Renal pelvis (tissue), 12 donors: ENCODE data around the gene PHLDB1. TPM values are rescaled to one million over a fixed set of nuclear protein-coding genes. Genes with fewer than 3 reads are reported as not detected.
A peak's percentile ranks its signal among the peaks of the same experiment; 100 is the strongest.
"Not testable (repeated sequence)": the region's sequence is repeated elsewhere in the genome, so short reads cannot be mapped to it uniquely, and the experiment has no call there.

ENCODE experiments used
- DNase-seq: peaks from one replicate; pipeline ENCODE4 v3.0.0-alpha.2; 2013
- long read RNA-seq, 16 experiments: transcript quantifications; one replicate each; lab custom pipeline, GENCODE V29; 2026
- polyA plus RNA-seq, 3 donors: library from polyadenylated mRNA; unstranded; fragments of 120-200 nt; gene quantifications; one replicate each; pipeline ENCODE4 v1.2.1, GENCODE V29; 2013; ENCODE audit not compliant: insufficient read length in 3 of 3

The PHLDB1 gene
- 100 to 1,000 TPM; 124 to 204 (median 185) TPM for polyA plus RNA-seq
- long read RNA-seq, donor 1, full-length matches to known transcripts = 8 of 8 reads
- long read RNA-seq, donor 1, partial matches to known transcripts = 0 of 8 reads
- long read RNA-seq, donor 1, other reads (novel, unspliced or antisense) = 0 of 8 reads
- long read RNA-seq, donor 2, full-length matches to known transcripts = 5 of 5 reads
- long read RNA-seq, donor 2, partial matches to known transcripts = 0 of 5 reads
- long read RNA-seq, donor 2, other reads (novel, unspliced or antisense) = 0 of 5 reads
- long read RNA-seq, donor 3, transcript PHLDB1-207 (3 exons, 591 nt) = major isoform, 6 of 11 reads
- long read RNA-seq, donor 3, partial matches to known transcripts = 5 of 11 reads
- long read RNA-seq, donor 3, other reads (novel, unspliced or antisense) = 0 of 11 reads
- long read RNA-seq, donor 4, transcript PHLDB1-207 (3 exons, 591 nt) = major isoform, 7 of 19 reads
- long read RNA-seq, donor 4, partial matches to known transcripts = 9 of 19 reads
- long read RNA-seq, donor 4, other reads (novel, unspliced or antisense) = 0 of 19 reads
- long read RNA-seq, donor 5, partial matches to known transcripts = 0 of 3 reads
- long read RNA-seq, donor 5, other reads (novel, unspliced or antisense) = 0 of 3 reads
- long read RNA-seq, donor 6, full-length matches to known transcripts = 9 of 21 reads
- long read RNA-seq, donor 6, partial matches to known transcripts = 12 of 21 reads
- long read RNA-seq, donor 6, other reads (novel, unspliced or antisense) = 0 of 21 reads
- long read RNA-seq, donor 7, full-length matches to known transcripts = 9 of 28 reads
- long read RNA-seq, donor 7, partial matches to known transcripts = 19 of 28 reads
- long read RNA-seq, donor 7, other reads (novel, unspliced or antisense) = 0 of 28 reads
- long read RNA-seq, donor 8 = 0 reads
- long read RNA-seq, donor 9, transcript PHLDB1-207 (3 exons, 591 nt) = major isoform, 8 of 22 reads
- long read RNA-seq, donor 9, partial matches to known transcripts = 7 of 22 reads
- long read RNA-seq, donor 9, other reads (novel, unspliced or antisense) = 5 of 22 reads
- long read RNA-seq, donor 10, transcript PHLDB1-207 (3 exons, 591 nt) = minor isoform, 5 of 46 reads
- long read RNA-seq, donor 10, transcript PHLDB1-208 (5 exons, 2,519 nt) = major isoform, 6 of 46 reads
- long read RNA-seq, donor 10, partial matches to known transcripts = 35 of 46 reads
- long read RNA-seq, donor 10, other reads (novel, unspliced or antisense) = 0 of 46 reads
- long read RNA-seq, donor 11, partial matches to known transcripts = 0 of 6 reads
- long read RNA-seq, donor 11, other reads (novel, unspliced or antisense) = 0 of 6 reads
- long read RNA-seq, donor 12, full-length matches to known transcripts = 11 of 16 reads
- long read RNA-seq, donor 12, partial matches to known transcripts = 5 of 16 reads
- long read RNA-seq, donor 12, other reads (novel, unspliced or antisense) = 0 of 16 reads
- long read RNA-seq, donor 13, full-length matches to known transcripts = 10 of 15 reads
- long read RNA-seq, donor 13, partial matches to known transcripts = 5 of 15 reads
- long read RNA-seq, donor 13, other reads (novel, unspliced or antisense) = 0 of 15 reads
- long read RNA-seq, donor 14 = 0 reads
- long read RNA-seq, donor 15, partial matches to known transcripts = 0 of 5 reads
- long read RNA-seq, donor 15, other reads (novel, unspliced or antisense) = 0 of 5 reads
- long read RNA-seq, donor 16, full-length matches to known transcripts = 9 of 15 reads
- long read RNA-seq, donor 16, partial matches to known transcripts = 6 of 15 reads
- long read RNA-seq, donor 16, other reads (novel, unspliced or antisense) = 0 of 15 reads

- DNase-seq = no peak
Observed at GRCh38 chr11:118607401-118608359, at the start of gene PHLDB1. TSS of gene PHLDB1 (plus strand) at chr11:118607615. CDS start at chr11:118613837, 6,222 bp downstream.

- DNase-seq = no peak
Observed at GRCh38 chr11:118560806-118561205, 46.6 kb upstream of the PHLDB1 start.

DNA sequence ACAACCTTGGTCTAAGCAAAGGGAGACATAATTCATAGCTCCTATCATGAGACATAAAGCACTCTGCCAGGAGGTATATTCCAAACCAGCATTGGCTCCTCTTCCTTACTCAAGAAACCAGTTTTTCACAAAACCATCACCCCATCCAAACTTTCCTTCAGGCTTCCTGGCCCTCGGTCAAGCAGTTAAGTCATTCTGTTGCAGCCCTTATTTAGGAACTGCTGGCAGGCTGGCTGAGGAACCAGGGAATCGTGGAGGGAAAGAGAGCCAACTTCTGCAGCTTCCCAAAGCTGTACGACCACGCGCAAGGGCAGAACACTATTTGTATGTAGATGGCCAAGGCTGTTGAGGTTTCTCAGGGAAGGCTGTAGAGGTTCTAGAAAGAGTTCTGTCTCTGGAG is 42.4 kb upstream of the PHLDB1 start:
- no peak for DNase-seq

GRCh38 chr11:118569670-118570069 is 37.7 kb upstream of the PHLDB1 start:
- DNase-seq = no peak

DNA sequence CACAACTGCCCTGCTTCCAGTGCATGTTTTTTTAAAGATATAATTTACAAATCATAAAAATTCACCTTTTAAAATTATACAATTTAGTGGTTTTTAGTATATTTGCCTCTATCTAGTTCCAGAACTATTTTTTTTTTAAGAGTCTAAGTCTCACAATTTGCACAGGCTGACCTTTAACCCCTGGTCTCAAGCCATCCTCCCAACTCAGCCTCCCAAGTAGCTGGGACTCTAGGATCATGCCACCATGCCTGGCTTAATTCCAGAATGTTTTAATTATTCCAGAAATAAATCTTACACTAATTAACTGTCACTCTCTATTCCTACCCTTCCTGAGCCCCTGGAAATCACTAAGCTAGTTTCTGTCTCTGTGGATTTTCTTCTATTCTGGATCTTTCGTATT is 36.6 kb upstream of the PHLDB1 start:
- DNase-seq = no peak

GRCh38 chr11:118571701-118572060 is 35.7 kb upstream of the PHLDB1 start:
- not testable (repeated sequence) for DNase-seq

DNA sequence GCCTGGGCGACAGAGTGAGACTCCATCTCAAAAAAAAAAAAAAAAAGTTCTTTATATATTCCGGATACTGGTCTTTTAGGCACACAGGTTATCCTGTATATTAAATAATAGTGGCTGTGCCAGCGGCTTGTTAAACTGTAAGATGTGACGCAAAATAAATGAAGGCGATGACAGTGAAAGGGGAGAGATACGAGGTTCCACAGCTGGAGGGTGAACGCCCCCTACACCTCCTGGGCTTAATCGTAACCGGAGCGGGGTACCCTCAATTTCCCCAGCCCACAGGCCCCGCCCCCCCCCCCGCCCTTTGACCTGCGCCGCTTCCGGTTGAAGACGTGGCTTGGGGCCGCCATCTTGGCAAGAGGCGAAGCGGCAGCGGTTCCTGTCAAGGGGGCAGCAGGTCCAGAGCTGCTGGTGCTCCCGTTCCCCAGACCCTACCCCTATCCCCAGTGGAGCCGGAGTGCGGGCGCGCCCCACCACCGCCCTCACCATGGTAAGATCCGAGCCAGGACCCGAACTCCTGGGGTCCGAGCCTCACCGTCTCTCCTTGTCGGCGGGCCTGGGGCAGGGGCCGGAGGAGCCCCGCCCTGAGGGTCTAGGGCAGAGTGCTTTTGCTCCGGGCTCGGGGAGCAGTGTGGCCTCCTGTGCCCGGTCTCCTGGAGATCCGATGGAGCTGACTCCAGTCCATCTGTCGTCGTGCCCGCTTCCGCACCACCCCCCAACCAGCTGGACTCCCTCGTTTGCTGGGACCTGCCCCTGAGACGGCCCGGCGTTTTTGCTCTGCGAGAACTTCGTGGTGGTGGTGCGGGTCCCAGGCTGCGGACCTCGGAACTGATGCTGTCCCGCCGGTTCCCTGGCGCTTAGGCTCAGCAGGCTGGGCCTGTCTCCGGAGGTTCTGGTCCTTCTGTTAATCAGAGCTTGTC is 35.1 kb upstream of the PHLDB1 start, which contains the start of gene ARCN1:
TSS of gene ARCN1 (plus strand) at position 349 of the 920 bp plus-strand sequence. CDS start at position 488, 139 bp downstream.
- DNase-seq = peak; percentile 82

DNA sequence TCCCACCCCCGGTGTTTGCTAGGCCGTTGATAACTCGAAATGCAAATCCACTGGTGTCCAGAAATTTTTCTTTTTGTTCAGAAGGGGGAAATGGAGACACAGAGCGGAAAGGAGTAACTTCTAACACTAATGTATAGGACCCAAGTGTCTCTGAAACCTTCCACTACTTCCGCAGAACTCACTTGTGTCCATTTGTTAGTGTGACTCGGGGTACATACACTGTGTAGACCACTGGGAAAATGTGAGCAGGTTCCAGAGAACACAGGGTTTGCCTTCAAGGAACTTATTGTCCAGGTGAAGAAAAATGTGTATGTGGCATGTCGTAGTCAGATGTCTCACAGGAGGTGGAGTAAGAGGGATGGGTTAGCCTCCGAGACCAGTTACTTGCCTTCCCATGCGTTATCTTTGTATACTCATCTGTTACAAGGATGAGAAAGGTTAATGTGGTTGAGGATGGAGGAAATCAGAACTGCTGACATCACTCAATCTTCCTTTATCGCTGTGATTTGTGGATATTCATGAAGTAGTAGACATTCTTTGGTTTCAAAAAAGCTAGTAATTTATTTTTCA is 34.3 kb upstream of the PHLDB1 start:
- DNase-seq = no peak

DNA sequence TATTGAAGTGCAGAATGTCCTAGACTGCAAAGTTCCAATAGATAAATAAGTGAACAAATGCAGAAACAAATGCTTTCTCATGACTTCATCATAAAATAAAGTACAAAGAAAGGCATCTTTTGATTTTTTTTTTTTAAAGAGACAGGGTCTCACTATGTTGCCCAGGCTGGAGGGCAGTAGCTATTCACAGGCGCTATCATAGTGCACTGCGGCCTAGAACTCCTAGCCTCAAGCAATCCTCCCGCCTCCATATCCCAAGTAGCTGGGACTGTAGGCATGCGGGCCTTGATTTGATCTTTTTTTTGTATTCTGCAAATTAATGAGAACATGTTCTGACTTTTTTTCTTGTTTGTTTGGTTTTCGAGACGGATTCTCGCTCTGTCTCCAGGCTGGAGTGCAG is 32.8 kb upstream of the PHLDB1 start:
- DNase-seq = no peak

DNA sequence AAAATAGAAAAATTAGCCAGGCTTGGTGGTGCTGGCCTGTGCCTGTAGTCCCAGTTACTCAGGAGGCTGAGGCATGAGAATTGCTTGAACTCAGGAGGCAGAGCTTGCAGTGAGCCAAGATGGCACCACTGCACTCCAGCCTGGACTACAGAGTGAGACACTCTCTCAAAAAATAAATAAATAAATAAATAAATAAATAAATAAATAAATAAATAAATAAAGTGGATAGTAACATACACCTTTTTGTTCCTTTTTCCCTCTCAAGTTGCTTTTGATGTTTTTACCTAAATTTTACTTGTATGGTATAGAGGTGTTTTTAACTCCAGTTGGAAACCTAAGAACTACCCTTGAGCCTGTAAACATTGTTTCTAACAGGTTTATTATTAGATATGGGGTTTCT is 29.4 kb upstream of the PHLDB1 start:
- DNase-seq = not testable (repeated sequence)

- DNase-seq = no peak
Observed at GRCh38 chr11:118581057-118581456, 26.4 kb upstream of the PHLDB1 start.

DNA sequence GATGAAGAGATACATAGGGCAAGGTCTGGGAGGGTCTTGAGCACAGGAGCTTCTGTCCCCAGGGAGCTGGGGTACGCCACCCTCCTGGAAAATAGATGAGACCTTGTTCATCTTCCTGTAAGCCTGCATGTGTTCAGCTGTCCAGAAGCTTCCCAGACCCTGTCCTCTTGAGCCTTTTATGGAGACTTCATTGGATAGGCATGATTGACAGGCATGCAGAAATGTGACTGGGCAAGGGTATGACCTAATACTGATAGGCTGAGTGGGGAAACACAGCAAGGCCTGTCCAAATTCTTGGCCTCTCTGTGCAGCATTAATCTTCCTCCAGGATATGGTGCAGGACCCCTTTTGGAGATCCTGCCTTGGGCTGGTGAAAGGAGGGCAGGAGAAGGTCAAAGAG is 19.5 kb upstream of the PHLDB1 start:
- DNase-seq = no peak

DNA sequence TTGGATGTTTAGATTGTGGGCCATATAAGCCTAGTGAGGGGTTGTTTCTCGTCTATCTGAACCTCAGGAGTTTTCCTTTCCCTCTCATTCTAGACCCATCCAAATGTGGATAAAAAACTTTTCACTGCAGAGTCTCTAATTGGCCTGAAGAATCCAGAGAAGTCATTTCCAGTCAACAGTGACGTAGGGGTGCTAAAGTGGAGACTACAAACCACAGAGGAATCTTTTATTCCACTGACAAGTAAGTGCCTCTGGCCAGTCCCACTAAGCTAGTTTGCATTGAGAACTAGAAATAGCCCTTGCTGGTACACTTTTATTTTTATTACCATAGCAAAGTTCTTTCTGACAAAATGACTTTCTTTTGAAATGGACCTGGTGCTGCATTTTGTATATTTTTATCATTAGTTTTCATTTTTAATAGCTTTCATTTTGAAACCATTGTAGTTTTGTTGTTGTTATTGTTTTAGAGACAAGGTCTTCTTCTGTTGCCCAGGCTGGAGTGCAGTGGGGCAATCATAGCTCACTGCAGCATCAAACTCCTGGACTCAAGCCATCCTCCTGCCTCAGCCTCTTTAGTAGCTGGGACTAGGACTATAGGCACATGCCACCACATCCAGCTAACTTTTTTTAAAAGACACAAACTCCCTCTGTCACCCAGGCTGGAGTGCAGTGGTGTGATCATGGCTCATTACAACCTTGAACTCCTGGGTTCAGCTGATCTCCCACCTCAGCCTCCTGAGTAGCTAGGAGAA is 14.6 kb upstream of the PHLDB1 start:
- no peak for DNase-seq

GRCh38 chr11:118594984-118595383 is 12.4 kb upstream of the PHLDB1 start:
- not testable (repeated sequence) for DNase-seq

GRCh38 chr11:118596224-118597146 is 10.9 kb upstream of the PHLDB1 start:
- no peak for DNase-seq

DNA sequence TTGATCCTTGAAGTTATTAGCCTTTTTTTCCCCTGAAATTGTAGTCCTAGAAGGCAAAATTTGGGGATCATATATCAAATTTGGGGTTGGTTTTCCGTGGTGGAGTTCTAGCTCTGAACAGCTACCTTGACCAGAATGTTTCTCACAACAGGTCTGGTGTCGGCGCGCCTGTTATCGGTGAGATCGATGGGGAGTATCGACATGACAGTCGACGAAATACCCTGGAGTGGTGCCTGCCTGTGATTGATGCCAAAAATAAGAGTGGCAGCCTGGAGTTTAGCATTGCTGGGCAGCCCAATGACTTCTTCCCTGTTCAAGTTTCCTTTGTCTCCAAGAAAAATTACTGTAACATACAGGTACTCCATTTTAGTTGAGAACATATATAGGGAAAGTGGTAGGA is 9.9 kb upstream of the PHLDB1 start:
- no peak for DNase-seq
